ENCODE results near the gene RABEP2. TPM values are rescaled to one million over a fixed set of nuclear protein-coding genes. Genes with fewer than 3 reads are reported as not detected.
"Not testable (repeated sequence)": the region's sequence is repeated elsewhere in the genome, so short reads cannot be mapped to it uniquely, and the experiment has no call there.

RABEP2 gene
- polyA plus RNA-seq, 10 donors = 9.3 to 16.6 (median 12.5) TPM

DNA sequence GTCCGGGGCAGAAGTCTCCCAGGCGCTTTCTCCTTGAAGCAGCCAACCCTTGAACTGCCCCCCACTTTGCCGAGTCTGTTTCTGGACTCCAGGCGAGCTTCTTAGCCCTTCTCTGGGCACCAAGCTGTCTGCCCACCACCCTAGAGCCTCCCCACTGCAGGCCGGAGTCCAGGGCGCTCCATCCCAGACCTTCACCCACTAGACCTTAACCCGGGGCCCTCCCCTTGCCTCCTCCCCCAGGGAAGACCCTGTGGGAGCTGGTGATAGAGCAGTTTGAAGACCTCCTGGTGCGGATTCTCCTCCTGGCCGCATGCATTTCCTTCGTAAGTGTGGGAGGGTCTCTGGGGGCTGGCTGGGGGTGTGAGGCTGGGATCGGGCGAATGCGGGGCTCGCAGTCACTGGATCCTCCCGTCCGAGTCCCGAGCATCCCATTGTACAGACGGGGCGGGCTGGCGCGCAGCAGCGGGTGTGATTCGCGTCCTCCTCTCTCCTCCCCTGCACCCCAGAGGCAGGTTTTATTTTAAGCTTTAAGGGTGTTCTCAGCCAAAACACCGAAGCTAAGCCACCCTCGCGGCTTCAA is 45.7 kb downstream of the RABEP2 start:
- DNase-seq = peak in 1 of 3 donors; percentile 27

DNA sequence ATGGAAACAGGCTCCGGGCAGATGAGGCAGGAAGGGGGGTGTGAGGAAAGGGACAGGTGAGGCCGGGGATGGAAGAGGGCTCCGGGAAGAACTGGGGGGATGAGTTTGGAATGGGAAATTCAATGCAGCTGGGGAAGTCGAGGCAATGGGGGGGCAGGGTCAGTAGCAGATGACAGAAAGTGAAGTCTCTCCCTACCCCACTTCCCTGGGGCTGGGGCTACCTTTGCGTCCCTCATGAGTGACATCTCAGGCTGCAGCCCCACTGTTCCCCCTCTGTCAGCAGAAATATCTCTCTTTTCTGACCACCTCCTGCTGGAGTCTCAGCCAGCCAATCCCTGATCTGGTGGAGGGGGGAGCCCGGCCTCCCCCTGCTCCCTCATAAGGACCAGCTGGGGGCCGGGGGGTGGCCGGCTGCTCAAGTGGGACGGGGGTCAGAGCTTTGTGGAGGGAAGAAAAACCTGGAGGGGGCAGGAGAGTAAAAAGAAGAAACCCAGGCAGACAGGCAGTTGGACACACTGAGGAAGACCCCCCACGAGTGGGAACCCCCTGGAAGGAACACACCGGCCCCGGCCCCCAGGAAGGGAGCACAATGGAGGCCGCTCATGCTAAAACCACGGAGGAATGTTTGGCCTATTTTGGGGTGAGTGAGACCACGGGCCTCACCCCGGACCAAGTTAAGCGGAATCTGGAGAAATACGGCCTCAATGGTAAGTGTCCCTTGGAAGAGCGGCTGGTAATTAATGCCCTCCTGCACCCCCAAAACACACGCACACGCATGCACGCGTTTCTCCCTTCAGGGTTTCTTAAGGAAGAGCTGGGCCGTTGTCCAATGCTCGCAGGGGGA is 46.7 kb downstream of the RABEP2 start, which contains the start of gene ATP2A1:
TSS of gene ATP2A1 (plus strand) at position 406 of the 844 bp plus-strand sequence. CDS start at position 590, 184 bp downstream.
- peak in 1 of 3 donors; percentile 35 for DNase-seq

DNA sequence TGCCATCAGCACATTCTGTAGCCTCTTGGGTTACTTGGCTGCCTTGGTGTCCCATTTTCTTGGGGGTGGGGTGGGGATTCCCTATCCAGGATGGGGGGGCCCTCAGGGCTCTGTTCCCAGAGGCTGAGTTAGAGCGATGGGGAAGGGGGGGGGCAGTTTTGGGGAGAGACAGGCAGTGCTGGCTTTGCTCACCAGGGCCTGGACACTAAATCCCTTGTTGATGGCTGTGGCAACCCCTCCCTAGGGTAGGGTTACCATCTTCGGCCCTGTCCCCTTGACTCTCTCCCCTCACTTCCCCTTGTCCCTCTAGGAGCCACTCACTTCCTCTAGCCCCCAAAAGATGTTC is 47.4 kb downstream of the RABEP2 start:
- no peak for DNase-seq

DNA sequence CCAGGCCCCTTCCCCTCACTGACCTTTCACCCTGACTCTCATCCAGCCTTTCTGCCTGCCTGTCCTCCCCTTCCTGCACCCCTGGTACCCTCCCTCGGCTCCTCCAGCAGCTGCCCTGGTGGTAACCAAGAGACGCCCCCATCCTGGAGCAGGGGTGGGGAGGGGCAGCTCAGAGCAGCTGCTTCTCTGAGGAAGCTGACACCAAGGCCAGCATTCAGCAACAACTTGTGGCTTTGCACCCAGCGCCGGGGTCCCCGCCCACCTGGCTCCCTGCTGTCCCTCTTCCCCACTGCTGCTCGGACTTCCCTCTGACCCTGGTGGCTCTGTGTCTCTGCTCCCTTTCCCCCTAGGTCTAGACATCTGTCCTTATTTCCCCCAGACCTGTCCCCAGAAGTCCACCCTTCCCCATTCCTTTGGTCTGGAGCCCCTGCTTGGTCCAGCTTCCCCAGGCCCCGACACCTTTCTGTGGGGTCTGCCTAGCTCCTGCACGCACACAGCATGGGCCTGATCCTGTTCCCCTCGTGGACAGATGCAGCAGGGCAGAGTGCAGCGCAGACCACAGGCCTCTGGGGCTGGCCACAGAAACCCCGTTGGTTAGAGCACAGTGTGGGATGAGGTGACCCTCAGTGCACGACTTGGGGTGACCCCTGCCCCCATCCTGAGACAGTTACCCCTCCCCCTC is 47.9 kb downstream of the RABEP2 start:
- peak in 2 of 3 donors; percentile 43 to 46 for DNase-seq

DNA sequence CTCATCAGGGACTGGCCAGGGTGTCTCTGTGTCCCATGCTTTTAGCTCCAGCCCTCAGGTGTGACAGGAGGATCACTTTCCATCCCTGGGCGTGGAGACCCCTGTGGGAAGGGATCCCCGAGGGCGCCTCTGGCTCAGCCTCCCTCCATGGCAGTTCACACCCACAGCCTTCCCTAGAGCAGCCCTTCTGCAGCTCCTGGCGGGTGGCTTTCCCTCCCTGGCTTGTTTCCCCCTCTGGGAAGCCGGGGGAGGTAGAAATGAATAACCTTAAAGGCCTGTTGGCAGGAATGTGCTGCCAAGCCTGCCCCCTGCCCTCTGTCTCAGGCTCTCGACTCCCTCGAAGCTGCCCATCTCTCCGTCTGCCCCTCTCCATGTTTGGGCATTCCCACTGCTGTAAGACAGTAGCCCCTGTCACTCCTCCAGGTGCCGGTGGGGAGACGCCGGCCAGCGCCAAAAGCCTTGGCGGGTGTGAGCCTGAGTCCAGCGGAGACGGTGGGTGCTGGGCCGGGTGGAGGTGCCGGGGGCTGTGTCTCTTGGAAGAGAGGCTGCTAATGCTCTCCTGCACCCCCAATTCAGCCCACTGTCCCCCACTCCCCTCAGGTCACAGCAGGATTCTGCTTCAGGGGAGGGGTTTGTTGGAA is 48.9 kb downstream of the RABEP2 start:
- DNase-seq = no peak

DNA sequence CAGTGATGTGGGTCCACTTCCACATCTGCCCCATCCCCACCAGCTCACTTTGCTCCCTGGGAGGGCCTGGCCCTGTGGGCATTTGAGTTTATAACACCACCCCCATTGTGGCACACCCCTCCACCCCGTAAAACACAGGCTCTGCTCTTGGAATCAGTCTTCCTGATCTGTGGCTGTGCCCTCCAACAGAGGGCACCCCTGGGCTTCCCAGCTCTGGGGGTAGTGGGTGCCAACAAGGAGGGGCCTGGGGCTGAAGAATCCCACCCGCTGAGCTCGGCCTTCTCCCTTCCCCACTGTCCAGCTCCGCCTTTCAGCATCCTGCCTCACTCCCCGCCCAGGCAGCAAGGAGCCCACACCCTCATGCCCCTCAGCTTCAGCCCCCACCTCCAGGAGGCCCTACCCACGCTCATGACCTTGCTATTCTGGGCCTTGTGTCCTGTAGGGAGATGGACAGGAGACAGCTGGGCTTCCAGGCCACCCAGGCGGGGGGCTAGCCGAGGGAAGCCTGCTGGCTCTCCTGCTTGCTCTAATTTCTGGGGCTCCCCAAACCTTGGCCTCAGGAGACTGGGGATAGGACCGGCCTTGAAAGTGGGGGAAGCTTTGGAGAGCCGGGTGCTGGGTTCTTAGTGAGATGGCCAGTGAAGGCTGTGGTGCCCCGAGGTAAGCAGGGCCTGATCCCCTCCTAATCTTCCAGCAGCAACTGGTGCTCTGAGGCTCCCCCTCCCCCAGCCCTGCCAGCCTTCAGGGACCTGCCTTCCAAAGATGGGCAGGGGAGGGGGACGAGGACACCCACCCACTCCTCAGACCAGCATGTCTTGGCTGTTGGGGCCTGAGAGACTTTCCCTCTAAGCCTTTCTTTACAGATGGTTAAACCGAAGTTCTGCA is 49.7 kb downstream of the RABEP2 start:
- peak; percentile 62 to 76 (median 63) for DNase-seq

DNA sequence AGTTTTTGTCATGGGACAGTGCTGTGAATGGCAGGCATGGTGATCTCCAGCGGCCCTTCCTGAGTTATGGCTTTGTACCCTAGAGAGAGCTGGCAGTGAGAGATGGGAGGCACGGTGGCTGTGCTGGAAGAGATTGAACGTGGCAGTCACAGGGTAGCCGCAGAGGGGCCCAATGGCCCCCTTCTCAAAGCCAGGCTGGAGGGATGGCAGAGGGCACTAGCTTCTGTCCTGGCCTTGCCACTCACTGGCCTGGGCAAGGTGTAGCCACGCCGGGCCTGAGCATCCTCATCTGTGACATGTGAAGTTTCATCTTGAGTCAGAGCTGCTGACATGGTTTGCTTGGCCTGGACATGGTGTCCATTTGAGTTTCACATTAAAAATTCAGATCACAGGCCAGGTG is 50.6 kb downstream of the RABEP2 start:
- DNase-seq = no peak

DNA sequence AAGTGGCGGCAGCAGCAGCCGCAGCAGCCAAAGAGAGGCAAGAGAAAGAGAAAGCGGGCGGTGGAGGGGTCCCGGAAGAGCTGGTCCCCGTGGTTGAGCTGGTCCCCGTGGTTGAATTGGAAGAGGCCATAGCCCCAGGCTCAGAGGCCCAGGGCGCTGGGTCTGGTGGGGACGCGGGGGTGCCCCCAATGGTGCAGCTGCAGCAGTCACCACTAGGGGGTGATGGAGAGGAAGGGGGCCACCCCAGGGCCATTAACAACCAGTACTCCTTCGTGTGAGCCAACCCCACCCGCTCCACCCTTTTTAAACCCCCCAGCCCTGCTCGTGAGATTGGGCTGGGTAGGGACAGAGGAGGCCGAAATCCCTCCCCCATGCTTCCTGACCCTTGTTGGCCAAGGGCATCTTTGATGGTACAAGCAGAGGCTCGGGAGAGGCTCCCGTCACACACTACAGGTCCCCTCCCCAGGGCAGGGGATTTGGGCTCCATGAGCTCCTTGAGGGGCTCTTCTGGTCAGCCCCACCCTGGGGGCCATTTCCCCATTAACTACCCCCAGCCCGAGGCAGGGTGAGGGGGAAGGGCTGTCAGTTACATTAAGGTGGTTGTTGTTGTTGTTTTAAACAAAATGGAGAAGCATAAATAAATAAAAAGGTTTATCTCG is 51.4 kb downstream of the RABEP2 start:
- no peak for DNase-seq

DNA sequence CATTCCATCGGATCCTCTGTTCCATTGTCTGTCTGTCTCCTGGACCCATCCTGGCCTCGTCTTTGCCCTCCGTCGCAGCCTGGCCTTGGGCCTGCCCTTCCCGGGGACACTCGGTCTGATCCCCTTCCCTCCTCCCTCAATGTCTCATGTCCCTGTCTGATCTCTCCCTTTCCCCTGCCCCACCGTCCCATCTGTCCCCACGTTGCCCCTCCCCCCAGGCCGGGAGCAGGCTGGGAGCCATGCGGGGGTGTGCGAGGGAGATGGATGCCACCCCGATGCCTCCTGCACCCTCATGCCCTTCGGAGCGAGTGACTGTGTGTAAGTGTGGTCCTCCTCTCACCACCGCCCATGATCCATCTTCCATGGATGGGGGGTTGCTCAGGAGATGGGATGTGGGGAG is 52.1 kb downstream of the RABEP2 start:
- DNase-seq = no peak

DNA sequence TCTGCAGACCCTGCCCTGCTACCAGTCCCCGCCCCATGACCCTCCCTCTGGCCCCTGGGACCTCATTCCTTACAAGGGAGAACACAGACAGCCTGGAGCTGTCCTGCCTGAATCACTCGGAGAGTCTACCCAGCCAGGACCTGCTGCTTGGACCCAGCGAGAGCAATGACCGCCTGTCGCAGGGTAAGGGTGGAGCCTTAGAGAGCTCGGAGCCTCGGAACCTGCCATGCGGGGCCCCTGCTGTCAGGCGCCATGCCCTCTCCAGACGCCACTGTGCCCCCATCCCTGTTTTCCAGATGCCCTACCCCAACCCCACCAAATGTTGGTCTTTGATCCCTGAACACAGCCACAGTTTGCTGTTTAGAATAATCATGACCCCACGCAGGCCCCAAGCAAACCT is 55.8 kb downstream of the RABEP2 start:
- DNase-seq = no peak

DNA sequence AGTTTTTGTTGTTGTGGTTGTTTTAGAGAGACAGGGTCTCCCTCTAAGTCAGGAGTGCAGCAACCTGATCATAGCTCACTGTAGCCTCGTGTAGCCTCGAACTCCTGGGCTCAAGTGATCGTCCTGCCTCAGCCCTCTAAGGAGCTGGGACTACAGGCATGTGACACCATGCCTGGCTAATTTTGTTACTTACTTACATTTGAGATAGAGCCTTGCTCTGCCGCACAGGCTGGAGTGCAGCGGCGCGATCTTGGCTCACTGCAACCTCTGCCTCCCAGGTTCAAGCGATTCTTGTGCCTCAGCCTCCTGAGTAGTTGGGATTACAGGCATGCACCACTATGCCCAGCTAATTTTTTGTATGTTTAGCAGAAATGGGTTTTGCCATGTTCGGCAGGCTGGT is 57.4 kb downstream of the RABEP2 start:
- DNase-seq = not testable (repeated sequence)

DNA sequence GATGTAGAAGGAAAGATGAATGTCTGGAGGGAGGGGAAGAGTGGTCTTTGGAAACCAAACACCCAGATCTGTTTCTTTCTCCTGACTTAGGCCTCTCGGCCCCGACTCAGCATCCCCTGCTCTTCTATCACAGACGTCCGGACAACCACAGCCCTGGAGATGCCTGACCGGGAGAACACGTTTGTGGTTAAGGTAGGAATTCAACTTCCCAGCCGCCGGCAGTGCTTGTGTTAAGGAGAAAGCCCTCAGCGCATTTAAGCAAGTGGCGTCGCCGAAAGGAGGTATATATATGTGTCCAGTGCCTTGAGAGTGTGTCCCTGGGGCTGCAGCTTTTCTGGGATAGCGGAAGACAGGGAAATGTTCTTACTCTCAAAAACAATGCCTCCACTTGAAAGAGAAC is 57.8 kb downstream of the RABEP2 start:
- DNase-seq = no peak

DNA sequence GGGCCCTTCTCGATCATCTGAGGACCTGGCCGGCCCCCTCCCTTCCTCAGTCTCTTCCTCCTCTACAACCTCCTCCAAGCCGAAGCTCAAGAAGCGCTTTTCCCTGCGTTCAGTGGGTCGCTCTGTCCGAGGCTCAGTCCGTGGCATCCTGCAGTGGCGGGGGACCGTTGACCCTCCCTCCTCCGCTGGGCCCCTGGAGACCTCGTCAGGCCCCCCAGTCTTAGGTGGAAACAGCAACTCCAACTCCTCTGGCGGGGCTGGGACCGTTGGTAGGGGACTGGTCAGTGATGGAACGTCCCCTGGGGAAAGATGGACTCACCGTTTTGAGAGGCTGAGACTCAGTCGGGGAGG is 58.6 kb downstream of the RABEP2 start:
- no peak for DNase-seq

DNA sequence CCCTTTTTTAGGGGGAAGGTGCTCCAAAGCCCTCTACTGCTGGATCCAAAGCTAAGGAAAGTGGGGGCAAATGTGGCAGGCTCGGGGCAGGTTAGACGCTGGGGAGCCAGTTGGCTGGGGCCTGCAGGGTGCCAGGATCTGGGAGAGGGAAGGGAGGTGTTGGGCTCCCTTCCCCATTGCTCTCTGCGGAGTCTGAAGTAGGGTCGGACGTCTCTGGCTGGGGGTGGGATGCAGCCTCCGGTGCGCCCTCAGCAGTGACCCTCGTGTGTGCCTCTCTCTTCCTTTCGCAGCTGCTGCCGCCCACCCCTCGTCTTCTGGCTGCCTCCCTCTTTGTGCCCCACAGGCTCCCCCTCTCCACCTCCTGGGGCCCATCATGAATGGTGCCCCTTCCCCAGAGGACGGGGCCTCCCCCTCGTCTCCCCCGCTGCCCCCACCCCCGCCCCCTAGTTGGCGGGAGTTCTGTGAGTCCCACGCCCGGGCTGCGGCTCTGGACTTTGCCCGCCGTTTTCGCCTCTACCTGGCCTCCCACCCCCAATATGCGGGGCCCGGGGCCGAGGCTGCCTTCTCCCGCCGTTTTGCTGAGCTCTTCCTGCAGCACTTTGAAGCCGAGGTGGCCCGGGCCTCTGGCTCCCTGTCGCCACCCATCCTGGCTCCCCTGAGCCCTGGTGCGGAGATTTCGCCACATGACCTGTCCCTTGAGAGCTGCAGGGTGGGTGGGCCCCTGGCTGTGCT is 59.1 kb downstream of the RABEP2 start:
- DNase-seq = no peak

DNA sequence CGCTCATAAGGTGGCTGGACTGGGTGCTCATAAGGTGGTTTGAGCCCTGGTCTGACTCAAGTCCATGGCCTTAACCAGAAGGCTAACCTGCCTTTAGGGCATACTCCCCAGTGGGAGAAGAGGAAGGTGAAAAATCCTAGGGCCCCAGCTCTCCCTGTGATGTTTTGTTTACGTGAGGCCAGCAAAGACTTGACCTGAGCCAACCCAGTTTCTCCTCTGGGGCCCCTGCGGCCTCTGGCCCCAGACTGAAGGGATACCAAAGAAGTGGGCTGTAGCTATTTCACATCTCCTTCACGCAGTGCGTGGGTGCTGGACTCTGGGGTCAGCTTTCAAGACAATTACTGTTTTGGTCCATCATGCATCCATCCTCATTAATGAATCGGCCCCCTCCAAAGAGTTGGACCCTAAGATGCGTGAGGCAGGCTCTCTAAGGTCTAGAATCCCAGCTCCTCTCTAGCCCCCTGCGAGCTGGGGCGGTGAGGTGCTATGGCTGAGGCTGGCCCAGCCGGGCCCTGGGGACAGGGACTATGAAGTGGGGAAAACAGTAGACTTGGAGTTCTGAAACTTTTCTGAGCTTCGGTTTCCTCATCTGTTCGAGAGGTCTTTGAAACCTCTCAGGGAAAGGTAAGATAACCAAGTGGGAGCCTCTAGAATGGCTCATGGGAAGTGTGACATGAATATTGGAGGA is 59.9 kb downstream of the RABEP2 start:
- DNase-seq = no peak

DNA sequence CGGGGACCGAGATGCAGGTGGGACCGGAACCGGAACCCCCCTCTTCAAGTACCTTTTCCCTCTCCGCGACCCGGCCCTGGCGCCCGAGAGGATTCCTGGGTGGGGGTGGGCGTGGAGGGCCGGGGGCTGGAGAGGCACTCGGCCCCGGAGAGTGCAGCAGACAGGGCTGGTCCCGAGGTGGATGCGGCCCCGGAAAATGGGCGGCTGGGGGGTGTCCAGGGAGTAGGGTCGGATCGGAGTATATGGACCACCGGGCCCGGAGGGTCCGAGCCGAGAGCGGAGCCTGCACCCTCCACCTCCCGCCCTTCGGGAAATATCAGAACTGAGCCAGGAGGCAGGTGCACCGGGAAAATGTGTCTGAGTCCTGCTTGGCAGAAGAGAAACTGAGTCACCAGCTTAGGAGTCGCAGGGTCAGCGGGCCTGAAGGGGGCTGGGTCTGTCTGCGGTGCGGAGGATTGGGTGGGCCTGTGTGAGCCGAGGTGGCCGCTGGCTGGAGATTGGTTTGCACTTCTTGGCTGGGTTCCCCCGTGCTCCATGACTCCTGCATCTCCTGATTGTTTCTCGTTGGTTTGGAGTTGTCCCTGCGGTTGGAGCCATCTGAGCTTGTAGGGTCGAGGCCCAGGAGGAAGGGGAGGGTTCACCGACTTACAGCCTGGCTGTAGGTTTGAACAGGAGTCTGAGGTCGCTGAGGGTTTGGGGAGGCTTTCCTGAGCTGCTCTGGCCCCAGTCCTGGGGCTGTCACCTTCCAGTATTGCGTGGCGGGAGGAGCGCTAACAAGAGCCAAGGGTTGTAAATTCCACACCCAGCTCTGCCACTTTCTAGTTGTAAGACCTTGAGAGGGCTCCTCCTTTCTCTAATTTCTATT is 60.9 kb downstream of the RABEP2 start:
- DNase-seq = peak in 2 of 3 donors; percentile 45 to 76

DNA sequence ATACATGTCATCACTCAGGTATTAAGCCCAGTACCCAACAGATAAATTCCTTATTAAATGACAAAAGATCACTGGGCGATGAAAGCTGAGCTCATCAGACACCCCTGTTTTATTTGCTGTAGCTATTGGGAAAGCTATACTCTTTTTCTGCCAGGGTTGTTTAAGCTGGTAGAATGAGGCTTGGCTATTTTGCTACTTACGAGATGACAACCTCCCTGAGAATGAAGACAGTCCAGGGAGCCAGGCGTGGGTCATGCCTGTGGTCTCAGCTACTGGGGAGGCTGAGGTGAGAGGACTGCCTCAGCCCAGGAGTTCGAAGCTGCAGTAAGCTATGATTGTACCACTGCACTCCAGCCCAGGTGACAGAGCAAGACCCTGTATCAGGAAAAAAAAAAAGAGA is 65.7 kb downstream of the RABEP2 start:
- DNase-seq = no peak

DNA sequence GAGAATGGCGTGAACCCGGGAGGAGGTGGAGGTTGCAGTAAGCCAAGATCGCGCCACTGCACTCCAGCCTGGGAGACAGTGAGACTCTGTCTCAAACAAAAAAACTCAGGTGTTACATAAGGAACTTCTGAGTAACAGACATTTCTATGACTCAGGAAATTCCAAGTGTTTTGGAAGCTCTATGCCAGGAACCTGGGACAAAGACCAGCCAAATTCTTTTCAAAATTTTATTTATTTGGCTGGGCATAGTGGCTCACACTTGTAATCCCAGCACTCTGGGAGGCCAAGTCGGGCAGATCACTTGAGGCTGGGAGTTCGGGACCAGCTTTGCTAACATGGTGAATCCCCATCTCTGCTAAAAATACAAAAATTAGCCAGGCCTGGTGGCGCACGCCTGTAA is 66.6 kb downstream of the RABEP2 start:
- no peak for DNase-seq

Data from muscle of back (tissue), 11 donors.